ENCODE measurements around the gene CYB5RL. TPM values are rescaled to one million over a fixed set of nuclear protein-coding genes. Genes with fewer than 3 reads are reported as not detected.

Gene CYB5RL
- total and polyA plus RNA-seq, 2 of the 13 experiments (the other 11 are each of a cell fraction or from before 2014, with no cell fraction given) = 3.7 to 5.0 TPM

- BruUV-seq (replicated peaks) = no TSS peak
- no peak overlapping the region for H3K27ac ChIP-seq (ENCODE audit: extremely low read length, insufficient read depth, low read length)
- no peak for DNase-seq (ENCODE audit: low spot score)
- ATAC-seq = no peak
- ChIA-PET CTCF (ENCODE audit: low intra/inter-chr PET ratio, low total read pairs) (no interaction called here), POLR2A (no interaction called here)
- no peaks in the 10 kb centered on the region for H3K4me1 ChIP-seq (ENCODE audit: insufficient read depth, low read length)
- no peak overlapping the region for H3K4me2 ChIP-seq (ENCODE audit: low read depth, low read length)
- H3K79me2 ChIP-seq (ENCODE audit: insufficient read depth, low read length) = no peaks in the 10 kb centered on the region
- no peaks in the 10 kb centered on the region; a peak in 1 of 5 replicates for H3K27me3 ChIP-seq (ENCODE audit: control insufficient read depth in 1 of 2, insufficient read depth in 2 of 2, low read length in 2 of 2)
- no peaks in the 10 kb centered on the region for H4K20me1 ChIP-seq (ENCODE audit: insufficient read depth, low read length)
- no peak overlapping the region for H3K9ac ChIP-seq (ENCODE audit: insufficient read depth, low read depth, low read length)
- no peaks in the 10 kb centered on the region for H3K36me3 ChIP-seq (replicated peaks in 1 of 2; ENCODE audit: control insufficient read depth in 1 of 2, insufficient read depth in 2 of 2, low read length in 2 of 2)
- H2AFZ ChIP-seq (ENCODE audit: low read length) = no peak overlapping the region
- FAIRE-seq = no peak
- H3K9me3 ChIP-seq (ENCODE audit: low read length) = no peaks in the 10 kb centered on the region
- intact Hi-C loops (cut with micrococcal nuclease; ENCODE audit: unreplicated experiment) = no loop called here
- WGBS (ENCODE audit: low lambda C conversion rate) = 71% methylated on average over 10 of the region's 10 CpGs
- H3K4me3 ChIP-seq (replicated peaks in 1 of 3; ENCODE audit: insufficient read depth in 1 of 3, low read depth in 2 of 3, low read length in 3 of 3) = no peak overlapping the region
- in situ Hi-C loops (cut with HindIII; ENCODE audit: extremely low pct_ligation_motif_present, low pct_unique_long_range_greater_than_20kb) = no loop called here
- no peak for TF ChIP-seq HNRNPLL (IDR thresholded peaks at IDR 0.05; ENCODE audit: low read depth, low read length, poor library complexity, severe bottlenecking)
- TF ChIP-seq EED (CRISPR knock-in tag; IDR thresholded peaks at IDR 0.05) = no peak
- TF ChIP-seq ZNF746 (CRISPR knock-in tag; IDR thresholded peaks at IDR 0.05) = no peak
- no peak for TF ChIP-seq TBX3 (IDR thresholded peaks at IDR 0.05; ENCODE audit: borderline replicate concordance)
- no peak for TF ChIP-seq ZNF614 (CRISPR knock-in tag; IDR thresholded peaks at IDR 0.05; ENCODE audit: borderline replicate concordance)
- no peak for TF ChIP-seq SNAPC5 (CRISPR knock-in tag; IDR thresholded peaks at IDR 0.05; ENCODE audit: borderline replicate concordance)
- no peak for TF ChIP-seq ETS1 (CRISPR knock-in tag; IDR thresholded peaks at IDR 0.05)
- no peak for TF ChIP-seq GRHL1 (CRISPR knock-in tag; conservative IDR thresholded peaks at IDR 0.05)
- TF ChIP-seq ZBTB46 (CRISPR knock-in tag; IDR thresholded peaks at IDR 0.05; ENCODE audit: borderline replicate concordance) = no peak
- TF ChIP-seq THAP11 (CRISPR knock-in tag; IDR thresholded peaks at IDR 0.05) = no peak
- TF ChIP-seq ZNF557 (CRISPR knock-in tag; IDR thresholded peaks at IDR 0.05) = no peak
- TF ChIP-seq NKX3-1 (CRISPR knock-in tag; IDR thresholded peaks at IDR 0.05) = no peak
- TF ChIP-seq CERS6 (CRISPR knock-in tag; IDR thresholded peaks at IDR 0.05) = no peak
These were observed 26.9 kb downstream of the CYB5RL start for GRCh38 chr1:54172614-54173599.
